PC-9 (cell line): ENCODE data around the gene KIF1C. TPM values are rescaled to one million over a fixed set of nuclear protein-coding genes. Genes with fewer than 3 reads are reported as not detected.

ENCODE experiments used
- BruUV-seq: library from RNA; stranded (reverse); fragments of 400-500 nt; replicated peaks from 2 replicates; lab custom pipeline; 2021; lab: Mats Ljungman, UMichigan
- CTCF ChIA-PET: fragments of 300-600 bp; sonication (Branson Sonifier 250); formaldehyde crosslinking; loops from one replicate; lab custom pipeline; 2022; ENCODE audit warnings: antibody characterized with exemption; lab: Charles Lee
- POLR2A ChIA-PET: fragments of 300-600 bp; sonication (Branson Sonifier 250); formaldehyde crosslinking; loops from one replicate; lab custom pipeline; 2022; ENCODE audit warnings: antibody characterized with exemption; ENCODE audit not compliant: unreplicated experiment; lab: Charles Lee
- DNase-seq, 2 experiments: peaks; one replicate each; pipeline versions ENCODE4 v3.0.0 to v3.0.0-alpha.2; 2015 to 2022; ENCODE audit warnings: mixed read lengths in 1 of 2
- H2AFZ ChIP-seq: fragments of 200-600 bp; sonication (generic); 2 replicates; pipeline ENCODE4 v1.8.1; 2017; ENCODE audit warnings: antibody characterized with exemption
- H3F3A ChIP-seq: fragments of 200-600 bp; sonication (generic); 2 replicates; pipeline ENCODE4 v1.8.1; 2017; ENCODE audit warnings: antibody characterized with exemption, mild to moderate bottlenecking, low read depth; ENCODE audit not compliant: insufficient read depth
- H3K27ac ChIP-seq: fragments of 200-600 bp; sonication (generic); 2 replicates; pipeline ENCODE4 v1.6.1; 2016; ENCODE audit warnings: mixed run types
- H3K27me3 ChIP-seq: fragments of 200-600 bp; sonication (generic); 2 replicates; pipeline ENCODE4 v1.6.1; 2016; ENCODE audit warnings: low read depth, mixed run types; ENCODE audit not compliant: insufficient read depth
- H3K36me3 ChIP-seq: fragments of 200-600 bp; sonication (generic); 2 replicates; pipeline ENCODE4 v1.6.1; 2016; ENCODE audit warnings: low read depth, mixed run types
- H3K4me1 ChIP-seq: fragments of 200-600 bp; sonication (generic); replicated peaks from 2 replicates; pipeline ENCODE4 v1.6.1; 2016; ENCODE audit warnings: mixed run types; ENCODE audit not compliant: insufficient read depth
- H3K4me2 ChIP-seq: fragments of 200-600 bp; sonication (generic); 2 replicates; pipeline ENCODE4 v1.6.1; 2017; ENCODE audit warnings: mixed run types
- H3K4me3 ChIP-seq: fragments of 200-600 bp; sonication (generic); 2 replicates; pipeline ENCODE4 v1.6.1; 2016; ENCODE audit warnings: mixed run types
- H3K79me2 ChIP-seq: fragments of 200-600 bp; sonication (generic); 2 replicates; pipeline ENCODE4 v1.6.1; 2017; ENCODE audit warnings: low read depth, mixed run types
- H3K9me2 ChIP-seq: fragments of 200-600 bp; sonication (generic); 2 replicates; pipeline ENCODE4 v1.8.1; 2017; ENCODE audit warnings: mild to moderate bottlenecking; ENCODE audit not compliant: insufficient read depth
- H3K9me3 ChIP-seq: fragments of 200-600 bp; sonication (generic); 2 replicates; pipeline ENCODE4 v1.8.1; 2016; ENCODE audit warnings: low read depth; ENCODE audit not compliant: insufficient read depth
- H4K20me1 ChIP-seq: fragments of 200-600 bp; sonication (generic); 2 replicates; pipeline ENCODE4 v1.8.1; 2017; ENCODE audit not compliant: insufficient read depth
- EZH2 ChIP-seq: fragments of 200-600 bp; sonication (generic); IDR thresholded peaks from 2 replicates; pipeline ENCODE4 v1.8.0; 2017; ENCODE audit warnings: antibody characterized with exemption, low read depth
- intact Hi-C: fragments of 100-400 bp; cut with micrococcal nuclease; formaldehyde crosslinking; loops from one replicate; pipeline ENCODE4 v1.10.0; 2022; ENCODE audit not compliant: unreplicated experiment
- total RNA-seq: library from RNA; stranded (reverse); gene quantifications from 2 replicates; pipeline ENCODE4 v1.2.3, GENCODE V29; 2021
- TF ChIP-seq, protein P1 (sequence below): fragments of 200-600 bp; sonication (generic); conservative IDR thresholded peaks from 2 replicates; pipeline ENCODE4 v1.6.1; 2017; ENCODE audit warnings: mixed run types, antibody characterized with exemption, mild to moderate bottlenecking, moderate library complexity

KIF1C gene
- total RNA-seq, 1 experiment from 2014 or later: 215 TPM

DNA sequence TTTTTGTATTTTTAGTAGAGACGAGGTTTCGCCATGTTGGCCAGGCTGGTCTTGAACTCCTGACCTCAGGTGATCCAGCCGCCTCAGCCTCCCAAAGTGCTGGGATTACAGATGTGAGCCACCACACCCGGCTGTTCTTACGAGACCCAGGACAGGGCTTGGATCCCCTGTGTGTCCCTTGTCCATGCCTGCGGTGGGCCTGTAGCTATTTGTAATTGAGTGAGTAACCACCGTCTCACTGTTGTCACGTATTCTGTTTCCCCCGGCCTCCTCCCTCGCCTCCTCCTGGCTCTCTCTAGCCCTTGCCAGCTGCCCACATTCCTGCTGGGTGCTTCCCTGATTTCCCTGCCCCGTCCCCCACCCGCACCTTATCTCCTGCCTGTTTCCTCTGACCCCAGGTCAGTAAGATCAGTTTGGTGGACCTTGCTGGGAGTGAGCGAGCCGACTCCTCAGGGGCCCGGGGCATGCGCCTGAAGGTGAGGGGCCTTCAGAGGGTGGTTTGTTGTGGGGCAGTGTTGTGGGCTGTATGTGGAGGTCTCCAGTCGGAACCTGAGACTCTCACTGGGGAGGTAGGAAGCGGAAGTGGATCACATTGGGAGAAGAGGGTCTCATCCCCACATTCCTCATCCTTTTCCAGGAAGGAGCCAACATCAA lies 5.6 kb downstream of the KIF1C start:
- DNase-seq: no peak
- no peak overlapping the region for H3K4me2 ChIP-seq
- H3K4me1 ChIP-seq: peaks cover 11% of the 10 kb centered on the region
- H3K79me2 ChIP-seq: peaks cover 17% of the 10 kb centered on the region
- ChIA-PET CTCF (no interaction called here), POLR2A (no interaction called here)
- H4K20me1 ChIP-seq: peaks cover 5% of the 10 kb centered on the region
- no TSS peak for BruUV-seq
- no peak overlapping the region for H2AFZ ChIP-seq
- H3K4me3 ChIP-seq: no peak overlapping the region
- H3K27me3 ChIP-seq: no peaks in the 10 kb centered on the region
- peaks cover 44% of the 10 kb centered on the region for H3K36me3 ChIP-seq
- H3K9me3 ChIP-seq: no peaks in the 10 kb centered on the region
- H3K9me2 ChIP-seq: no peaks in the 10 kb centered on the region
- H3F3A ChIP-seq: no peaks in the 10 kb centered on the region
- TF ChIP-seq EZH2: no peak
- TF ChIP-seq, protein P1, sequence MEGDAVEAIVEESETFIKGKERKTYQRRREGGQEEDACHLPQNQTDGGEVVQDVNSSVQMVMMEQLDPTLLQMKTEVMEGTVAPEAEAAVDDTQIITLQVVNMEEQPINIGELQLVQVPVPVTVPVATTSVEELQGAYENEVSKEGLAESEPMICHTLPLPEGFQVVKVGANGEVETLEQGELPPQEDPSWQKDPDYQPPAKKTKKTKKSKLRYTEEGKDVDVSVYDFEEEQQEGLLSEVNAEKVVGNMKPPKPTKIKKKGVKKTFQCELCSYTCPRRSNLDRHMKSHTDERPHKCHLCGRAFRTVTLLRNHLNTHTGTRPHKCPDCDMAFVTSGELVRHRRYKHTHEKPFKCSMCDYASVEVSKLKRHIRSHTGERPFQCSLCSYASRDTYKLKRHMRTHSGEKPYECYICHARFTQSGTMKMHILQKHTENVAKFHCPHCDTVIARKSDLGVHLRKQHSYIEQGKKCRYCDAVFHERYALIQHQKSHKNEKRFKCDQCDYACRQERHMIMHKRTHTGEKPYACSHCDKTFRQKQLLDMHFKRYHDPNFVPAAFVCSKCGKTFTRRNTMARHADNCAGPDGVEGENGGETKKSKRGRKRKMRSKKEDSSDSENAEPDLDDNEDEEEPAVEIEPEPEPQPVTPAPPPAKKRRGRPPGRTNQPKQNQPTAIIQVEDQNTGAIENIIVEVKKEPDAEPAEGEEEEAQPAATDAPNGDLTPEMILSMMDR: no peak
- intact Hi-C loops: no loop called here
- no peak overlapping the region for H3K27ac ChIP-seq

DNA sequence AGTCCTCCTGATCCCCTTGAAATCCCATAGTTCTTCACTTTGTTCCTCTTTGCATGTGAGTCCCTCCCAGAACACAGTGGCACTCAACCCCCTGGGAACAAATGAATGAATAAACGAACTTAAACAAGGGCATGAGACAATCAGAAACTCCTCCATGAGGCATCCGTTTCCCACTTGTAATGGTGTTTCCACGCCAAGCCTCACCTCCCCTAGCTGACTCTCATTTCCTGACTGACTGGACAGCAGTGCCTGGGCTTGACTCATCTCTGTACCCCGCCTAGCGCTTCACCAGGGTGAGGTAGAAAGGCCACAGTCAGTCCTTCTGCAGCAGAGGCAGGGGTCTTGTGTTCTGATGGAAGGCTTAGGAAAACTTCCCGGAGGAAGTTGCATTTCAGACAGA lies 14.2 kb downstream of the KIF1C start:
- Histone ChIP-seq H3F3A (no peaks in the 10 kb centered on the region), H2AFZ (no peak overlapping the region), H4K20me1 (no peaks in the 10 kb centered on the region; the same call in 1 of the 2 replicates), H3K27me3 (no peaks in the 10 kb centered on the region), H3K9me2 (no peaks in the 10 kb centered on the region), H3K36me3 (peaks cover 4% of the 10 kb centered on the region), H3K4me3 (no peak overlapping the region), H3K79me2 (no peaks in the 10 kb centered on the region), H3K9me3 (no peaks in the 10 kb centered on the region), H3K4me1 (no peaks in the 10 kb centered on the region), H3K27ac (no peak overlapping the region), H3K4me2 (no peak overlapping the region)
- BruUV-seq: no TSS peak
- DNase-seq: no peak
- ChIA-PET POLR2A (no interaction called here), CTCF (no interaction called here)
- TF ChIP-seq, protein P1: no peak
- no peak for TF ChIP-seq EZH2
- intact Hi-C loops: no loop called here

DNA sequence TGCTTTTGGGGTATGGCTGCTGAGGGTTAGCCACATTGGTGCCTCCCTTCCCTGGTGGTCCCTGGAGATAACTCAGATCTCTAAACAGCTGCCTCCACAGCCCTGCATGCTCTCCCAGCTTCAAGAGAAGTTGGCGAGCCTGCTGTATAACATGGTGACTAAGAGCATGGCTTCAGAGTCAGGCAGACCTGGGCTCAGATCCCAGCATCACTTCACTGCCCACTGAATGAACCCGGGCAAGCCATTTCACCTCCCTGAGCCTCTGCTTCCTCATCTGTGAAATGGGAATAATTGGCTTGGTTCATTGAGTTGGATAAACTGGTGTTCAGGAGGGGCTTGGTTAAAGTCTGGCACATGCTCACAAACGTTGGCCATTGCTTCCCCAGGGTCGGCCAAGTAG lies 16.6 kb downstream of the KIF1C start:
- Histone ChIP-seq H3K9me2 (no peaks in the 10 kb centered on the region), H3K79me2 (no peaks in the 10 kb centered on the region), H3K27ac (no peak overlapping the region), H3K9me3 (no peaks in the 10 kb centered on the region), H3K4me2 (no peak overlapping the region), H4K20me1 (no peaks in the 10 kb centered on the region; the same call in 1 of the 2 replicates), H2AFZ (no peak overlapping the region), H3F3A (no peaks in the 10 kb centered on the region), H3K4me3 (no peak overlapping the region), H3K4me1 (no peaks in the 10 kb centered on the region), H3K27me3 (no peaks in the 10 kb centered on the region), H3K36me3 (no peaks in the 10 kb centered on the region; the same call in none of the 2 replicates)
- BruUV-seq: no TSS peak
- intact Hi-C loops: no loop called here
- ChIA-PET POLR2A (no interaction called here), CTCF (no interaction called here)
- no peak for DNase-seq
- no peak for TF ChIP-seq EZH2
- TF ChIP-seq, protein P1: no peak
